Glutamatergic neuron (in vitro differentiated cells): ENCODE data around the gene MAMDC2. TPM values are rescaled to one million over a fixed set of nuclear protein-coding genes. Genes with fewer than 3 reads are reported as not detected.

Experiments
- DNase-seq: peaks from one replicate; pipeline ENCODE4 v3.0.0; 2022
- H3K27ac Mint-ChIP-seq: one replicate; pipeline ENCODE4 v1.8.0; 2020; ENCODE audit warnings: mild to moderate bottlenecking, mixed read lengths, inconsistent platforms; ENCODE audit not compliant: unreplicated experiment
- H3K27me3 Mint-ChIP-seq: one replicate; pipeline ENCODE4 v1.8.0; 2020; ENCODE audit warnings: mild to moderate bottlenecking, moderate library complexity, mixed read lengths, inconsistent platforms; ENCODE audit not compliant: unreplicated experiment
- H3K36me3 Mint-ChIP-seq: one replicate; pipeline ENCODE4 v1.8.0; 2020; ENCODE audit warnings: mild to moderate bottlenecking, mixed read lengths, inconsistent platforms; ENCODE audit not compliant: unreplicated experiment
- H3K4me1 Mint-ChIP-seq: one replicate; pipeline ENCODE4 v1.8.0; 2020; ENCODE audit warnings: mild to moderate bottlenecking, low read depth, mixed read lengths, inconsistent platforms; ENCODE audit not compliant: unreplicated experiment
- H3K4me3 Mint-ChIP-seq: one replicate; pipeline ENCODE4 v1.8.0; 2020; ENCODE audit warnings: mild to moderate bottlenecking, mixed read lengths, inconsistent platforms; ENCODE audit not compliant: unreplicated experiment
- H3K9me3 Mint-ChIP-seq: one replicate; pipeline ENCODE4 v1.8.0; 2020; ENCODE audit warnings: mild to moderate bottlenecking, moderate library complexity, mixed read lengths, inconsistent platforms; ENCODE audit not compliant: unreplicated experiment
- CTCF ChIP-seq: fragments of 200-600 bp; sonication (generic); IDR thresholded peaks from one replicate; pipeline ENCODE4 v1.5.0; 2021; ENCODE audit not compliant: partially characterized antibody, unreplicated experiment
- total RNA-seq: library from RNA; stranded (reverse); fragmentation: NEBNext Ultra II Directional; extraction: Animal tissue kit (Norgen Biotek cat#: 25700); gene quantifications from one replicate; pipeline ENCODE4 v1.2.1, GENCODE V29; 2021; ENCODE audit not compliant: unreplicated experiment

Gene MAMDC2
- total RNA-seq, 1 donor from 2014 or later: 0.22 TPM

- Mint-ChIP-seq H3K36me3 (no peaks in the 10 kb centered on the region), H3K4me1 (no peaks in the 10 kb centered on the region), H3K4me3 (no peak overlapping the region), H3K9me3 (no peaks in the 10 kb centered on the region), H3K27me3 (no peaks in the 10 kb centered on the region), H3K27ac (no peak overlapping the region)
- no peak for TF ChIP-seq CTCF
- DNase-seq: no peak
These were observed 98.5 kb downstream of the MAMDC2 start for GRCh38 chr9:70142101-70142500.

GRCh38 chr9:70143394-70144130, 99.9 kb downstream of the MAMDC2 start:
- H3K36me3 Mint-ChIP-seq: no peaks in the 10 kb centered on the region
- DNase-seq: no peak
- H3K9me3 Mint-ChIP-seq: no peaks in the 10 kb centered on the region
- no peak overlapping the region for H3K4me3 Mint-ChIP-seq
- no peak for TF ChIP-seq CTCF
- no peak overlapping the region for H3K27ac Mint-ChIP-seq
- H3K4me1 Mint-ChIP-seq: no peaks in the 10 kb centered on the region
- H3K27me3 Mint-ChIP-seq: no peaks in the 10 kb centered on the region

GRCh38 chr9:70144131-70144503, 100.5 kb downstream of the MAMDC2 start:
- Mint-ChIP-seq H3K27ac (no peak overlapping the region), H3K9me3 (no peaks in the 10 kb centered on the region), H3K4me3 (no peak overlapping the region), H3K27me3 (no peaks in the 10 kb centered on the region), H3K4me1 (no peaks in the 10 kb centered on the region), H3K36me3 (no peaks in the 10 kb centered on the region)
- no peak for DNase-seq
- no peak for TF ChIP-seq CTCF

GRCh38 chr9:70145981-70146380, 102.3 kb downstream of the MAMDC2 start:
- H3K4me1 Mint-ChIP-seq: no peaks in the 10 kb centered on the region
- no peaks in the 10 kb centered on the region for H3K36me3 Mint-ChIP-seq
- no peaks in the 10 kb centered on the region for H3K27me3 Mint-ChIP-seq
- H3K4me3 Mint-ChIP-seq: no peak overlapping the region
- H3K9me3 Mint-ChIP-seq: no peaks in the 10 kb centered on the region
- DNase-seq: no peak
- no peak for TF ChIP-seq CTCF
- no peak overlapping the region for H3K27ac Mint-ChIP-seq

- Mint-ChIP-seq H3K27me3 (no peaks in the 10 kb centered on the region), H3K9me3 (no peaks in the 10 kb centered on the region), H3K4me1 (no peaks in the 10 kb centered on the region), H3K4me3 (no peak overlapping the region), H3K36me3 (no peaks in the 10 kb centered on the region), H3K27ac (no peak overlapping the region)
- DNase-seq: no peak
- TF ChIP-seq CTCF: no peak
These were observed 103.5 kb downstream of the MAMDC2 start for GRCh38 chr9:70147196-70147595.
